Measurements from ENCODE around the gene RNF181.

RNF181 gene

GRCh38 chr2:85584354-85584856 is 11.1 kb upstream of the RNF181 start, which contains the start of gene VAMP5:
Gene VAMP5, plus strand, starts transcription at chr2:85584431. Its CDS starts 60 bp downstream, at chr2:85584491.
- TF ChIP-seq GATA3 (IDR thresholded peaks at IDR 0.05; ENCODE audit: low read depth, low read length): no peak
- TF ChIP-seq GATA2 (IDR thresholded peaks at IDR 0.05; ENCODE audit: low read depth, low read length): no peak

- no peak for TF ChIP-seq GATA2 (IDR thresholded peaks at IDR 0.05; ENCODE audit: low read depth, low read length)
- no peak for TF ChIP-seq GATA3 (IDR thresholded peaks at IDR 0.05; ENCODE audit: low read depth, low read length)
Observed at GRCh38 chr2:85584857-85585780, 10.4 kb upstream of the RNF181 start.

- TF ChIP-seq GATA3 (IDR thresholded peaks at IDR 0.05; ENCODE audit: low read depth, low read length): no peak
- no peak for TF ChIP-seq GATA2 (IDR thresholded peaks at IDR 0.05; ENCODE audit: low read depth, low read length)
Observed at GRCh38 chr2:85585781-85586105, 9.8 kb upstream of the RNF181 start.

- no peak for TF ChIP-seq GATA2 (IDR thresholded peaks at IDR 0.05; ENCODE audit: low read depth, low read length)
- no peak for TF ChIP-seq GATA3 (IDR thresholded peaks at IDR 0.05; ENCODE audit: low read depth, low read length)
Observed at GRCh38 chr2:85588236-85588635, 7.3 kb upstream of the RNF181 start.

GRCh38 chr2:85588645-85589044 is 6.9 kb upstream of the RNF181 start:
- TF ChIP-seq GATA3 (IDR thresholded peaks at IDR 0.05; ENCODE audit: low read depth, low read length) (no peak), GATA2 (IDR thresholded peaks at IDR 0.05; ENCODE audit: low read depth, low read length) (no peak)

DNA sequence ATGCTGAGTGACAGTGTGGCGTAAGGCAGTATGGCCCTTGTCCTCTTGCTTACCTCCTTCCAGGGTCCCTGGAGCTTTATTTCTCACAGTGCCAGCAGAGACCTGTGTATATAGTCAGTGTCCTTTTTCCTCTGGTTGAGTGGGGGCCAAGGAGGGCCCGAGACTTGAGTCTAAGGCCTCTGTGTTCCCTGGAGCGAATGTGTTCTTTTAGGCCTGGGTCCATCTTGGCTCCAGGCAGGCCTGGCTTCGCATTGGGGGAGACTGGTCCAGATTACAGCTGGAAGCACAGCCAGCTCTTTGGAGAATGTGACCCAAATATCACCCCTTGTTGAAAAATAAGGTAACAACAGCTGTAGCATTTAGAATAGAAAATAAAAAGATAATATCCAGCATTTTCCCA is 6.4 kb upstream of the RNF181 start:
- TF ChIP-seq GATA2 (IDR thresholded peaks at IDR 0.05; ENCODE audit: low read depth, low read length) (no peak), GATA3 (IDR thresholded peaks at IDR 0.05; ENCODE audit: low read depth, low read length) (no peak)

DNA sequence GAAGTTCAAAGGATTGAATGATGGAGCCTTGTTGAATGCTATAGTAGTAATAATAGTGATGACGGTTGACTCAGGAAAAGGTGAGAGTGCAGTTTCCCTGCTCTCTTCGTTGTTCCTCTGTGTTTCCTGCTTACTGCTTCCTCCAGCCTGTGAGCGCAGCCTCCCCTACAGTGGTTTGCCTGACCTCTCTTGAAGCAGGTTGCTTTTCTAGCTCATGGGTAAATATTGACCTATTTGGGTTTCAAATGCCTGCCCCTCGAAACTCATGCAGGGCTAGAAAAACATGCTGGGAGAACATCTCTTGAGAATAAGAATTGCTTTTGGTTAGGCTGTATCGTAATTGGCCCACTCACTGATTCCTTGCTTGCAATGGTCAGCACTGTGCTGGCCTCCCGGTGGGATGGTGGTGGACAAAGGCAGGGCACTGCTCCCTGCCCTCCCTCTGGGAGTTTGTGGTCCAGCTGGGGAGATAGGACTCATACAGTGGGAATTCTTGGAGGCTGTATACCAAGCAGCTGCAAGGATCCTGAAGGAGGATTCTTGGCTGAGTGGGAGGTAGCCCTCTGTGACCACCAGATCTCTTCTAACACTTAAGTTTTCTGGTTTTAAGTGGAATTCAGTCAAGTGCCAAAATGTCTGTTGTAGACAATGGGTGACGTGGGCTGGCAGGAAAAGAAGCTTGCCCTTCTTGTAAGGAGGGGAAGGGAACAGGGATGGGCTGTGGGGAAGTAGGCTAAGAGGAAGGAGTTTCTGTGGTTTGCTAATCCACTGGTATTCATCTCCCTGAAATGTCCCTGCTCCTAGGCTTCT is 5.4 kb upstream of the RNF181 start:
- no peak for TF ChIP-seq GATA2 (IDR thresholded peaks at IDR 0.05; ENCODE audit: low read depth, low read length)
- TF ChIP-seq GATA3 (IDR thresholded peaks at IDR 0.05; ENCODE audit: low read depth, low read length): no peak

DNA sequence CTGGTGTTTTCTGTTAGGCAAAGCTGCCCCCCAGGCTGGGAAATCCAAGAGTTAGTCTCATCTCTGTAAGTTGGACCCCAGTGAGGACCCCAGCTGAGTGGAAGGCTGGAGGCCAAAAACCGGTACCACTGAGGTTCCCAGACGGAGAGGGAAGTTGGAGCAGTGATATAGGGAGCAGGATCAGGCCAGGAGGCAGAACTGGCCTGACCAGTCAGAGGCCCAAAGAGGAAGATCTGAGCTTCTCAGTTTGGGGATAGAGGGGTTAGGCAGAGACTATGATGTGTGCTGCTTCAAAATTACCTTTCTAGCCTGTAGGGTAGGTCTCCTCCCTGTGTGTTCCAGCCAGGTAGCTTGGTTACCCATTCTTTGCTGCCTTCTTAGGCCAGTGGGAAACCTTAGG is 4.6 kb upstream of the RNF181 start:
- TF ChIP-seq GATA2 (IDR thresholded peaks at IDR 0.05; ENCODE audit: low read depth, low read length) (no peak), GATA3 (IDR thresholded peaks at IDR 0.05; ENCODE audit: low read depth, low read length) (no peak)

DNA sequence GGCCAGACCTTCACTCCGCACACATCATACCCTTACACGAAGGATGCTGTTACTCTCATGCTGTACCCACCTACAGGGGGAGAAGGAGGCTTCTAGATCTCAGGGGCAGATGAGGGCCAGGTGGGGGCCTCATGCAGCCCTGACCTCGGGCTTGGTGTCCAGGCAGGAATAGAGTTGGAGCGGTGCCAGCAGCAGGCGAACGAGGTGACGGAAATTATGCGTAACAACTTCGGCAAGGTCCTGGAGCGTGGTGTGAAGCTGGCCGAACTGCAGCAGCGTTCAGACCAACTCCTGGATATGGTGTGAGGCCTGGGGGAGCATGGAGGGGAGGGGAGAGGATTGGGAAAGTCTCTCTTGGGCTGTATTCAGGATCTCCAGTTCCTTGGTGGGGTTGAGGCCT is 4.0 kb upstream of the RNF181 start:
- TF ChIP-seq GATA2 (IDR thresholded peaks at IDR 0.05; ENCODE audit: low read depth, low read length) (peak; percentile 39; the same call in 1 of the 2 replicates), GATA3 (IDR thresholded peaks at IDR 0.05; ENCODE audit: low read depth, low read length) (no peak)

DNA sequence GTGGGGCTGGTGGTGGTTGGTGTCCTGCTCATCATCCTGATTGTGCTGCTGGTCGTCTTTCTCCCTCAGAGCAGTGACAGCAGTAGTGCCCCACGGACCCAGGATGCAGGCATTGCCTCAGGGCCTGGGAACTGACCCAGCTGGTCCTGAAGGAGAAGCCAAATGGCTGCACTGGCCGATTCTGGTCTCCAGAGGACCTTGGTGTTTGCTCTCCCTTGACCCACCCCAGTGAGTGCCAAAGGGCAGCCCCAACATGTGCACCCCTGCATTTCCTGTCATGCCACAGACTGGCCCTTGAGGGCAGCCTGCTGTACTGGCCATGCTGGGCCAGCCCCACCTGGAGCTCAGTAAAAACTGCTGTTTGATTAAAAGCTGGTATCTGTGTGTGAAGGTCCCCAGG is 2.5 kb upstream of the RNF181 start:
- TF ChIP-seq GATA3 (IDR thresholded peaks at IDR 0.05; ENCODE audit: low read depth, low read length) (no peak), GATA2 (IDR thresholded peaks at IDR 0.05; ENCODE audit: low read depth, low read length) (no peak)

DNA sequence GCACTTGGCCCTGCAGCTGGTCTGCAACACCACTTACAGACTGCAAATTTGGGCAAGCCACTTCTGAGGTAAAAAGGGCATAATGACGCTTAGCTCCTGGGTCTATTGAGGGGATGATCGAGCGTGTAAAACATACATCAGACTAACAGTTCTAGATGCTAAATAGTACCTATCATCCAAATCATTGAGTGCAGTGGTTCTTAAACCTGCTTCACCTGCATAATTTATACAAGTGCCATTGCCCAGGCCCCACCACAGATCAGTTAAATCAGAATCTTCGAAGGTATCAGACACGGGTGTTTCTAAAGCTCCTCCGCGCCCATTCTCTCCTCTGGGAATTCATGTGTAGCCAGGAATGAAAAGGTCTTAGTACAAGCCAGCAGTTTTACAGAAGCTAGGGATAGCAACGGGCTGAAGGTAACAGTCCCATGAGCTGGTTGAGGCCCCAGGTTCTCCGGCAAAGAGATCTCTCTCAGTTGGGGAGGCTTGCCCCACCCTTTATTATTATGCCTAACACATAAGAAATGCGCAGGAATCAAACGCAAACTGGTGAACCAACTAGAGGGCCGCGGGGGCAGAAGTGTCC is 737 bp upstream of the RNF181 start:
- no peak for TF ChIP-seq GATA3 (IDR thresholded peaks at IDR 0.05; ENCODE audit: low read depth, low read length)

- TF ChIP-seq GATA2 (IDR thresholded peaks at IDR 0.05; ENCODE audit: low read depth, low read length) (no peak), GATA3 (IDR thresholded peaks at IDR 0.05; ENCODE audit: low read depth, low read length) (no peak)
Observed at GRCh38 chr2:85596026-85596333, 435 bp downstream of the RNF181 start.

- TF ChIP-seq GATA3 (IDR thresholded peaks at IDR 0.05; ENCODE audit: low read depth, low read length) (no peak), GATA2 (IDR thresholded peaks at IDR 0.05; ENCODE audit: low read depth, low read length) (no peak)
Observed at GRCh38 chr2:85596486-85597143, 1.1 kb downstream of the RNF181 start.

GRCh38 chr2:85597241-85597640 is 1.7 kb downstream of the RNF181 start:
- TF ChIP-seq GATA3 (IDR thresholded peaks at IDR 0.05; ENCODE audit: low read depth, low read length): no peak
- no peak for TF ChIP-seq GATA2 (IDR thresholded peaks at IDR 0.05; ENCODE audit: low read depth, low read length)
